NT2/D1 (cell line): ENCODE measurements around the gene AQP1.

ENCODE experiments used
- DNase-seq: peaks from one replicate; pipeline ENCODE4 v3.0.0-alpha.2; 2011; ENCODE audit warnings: low read depth, low spot score
- H3K27me3 ChIP-seq: 2 replicates; pipeline ENCODE4 v1.6.0; 2011; ENCODE audit warnings: mild to moderate bottlenecking; ENCODE audit not compliant: insufficient read length, insufficient read depth
- H3K36me3 ChIP-seq: 2 replicates; pipeline ENCODE4 v1.6.1; 2011; ENCODE audit warnings: mild to moderate bottlenecking, low read length, mixed read lengths; ENCODE audit not compliant: insufficient read depth, insufficient read length
- H3K4me1 ChIP-seq: 2 replicates; pipeline ENCODE4 v1.5.1; 2011; ENCODE audit not compliant: insufficient read depth, insufficient read length
- H3K4me3 ChIP-seq: 2 replicates; pipeline ENCODE4 v1.5.1; 2011; ENCODE audit warnings: low read depth; ENCODE audit not compliant: insufficient read length
- H3K9ac ChIP-seq: 2 replicates; pipeline ENCODE4 v1.6.0; 2011; ENCODE audit warnings: low read depth; ENCODE audit not compliant: insufficient read length
- H3K9me3 ChIP-seq: 2 replicates; pipeline ENCODE4 v1.5.1; 2011; ENCODE audit warnings: mild to moderate bottlenecking, low read length; ENCODE audit not compliant: insufficient read depth
- SUZ12 ChIP-seq: IDR thresholded peaks from 2 replicates; pipeline ENCODE4 v1.6.1; 2011; ENCODE audit not compliant: insufficient read length, insufficient read depth; ENCODE audit errors: extremely low read depth
- YY1 ChIP-seq: IDR thresholded peaks from 2 replicates; pipeline ENCODE4 v1.6.1; 2011; ENCODE audit not compliant: insufficient read length, insufficient read depth
- ZNF274 ChIP-seq: IDR thresholded peaks from 2 replicates; pipeline ENCODE4 v1.6.1; 2011; ENCODE audit warnings: mild to moderate bottlenecking, low read depth, low read length

Gene AQP1

DNA sequence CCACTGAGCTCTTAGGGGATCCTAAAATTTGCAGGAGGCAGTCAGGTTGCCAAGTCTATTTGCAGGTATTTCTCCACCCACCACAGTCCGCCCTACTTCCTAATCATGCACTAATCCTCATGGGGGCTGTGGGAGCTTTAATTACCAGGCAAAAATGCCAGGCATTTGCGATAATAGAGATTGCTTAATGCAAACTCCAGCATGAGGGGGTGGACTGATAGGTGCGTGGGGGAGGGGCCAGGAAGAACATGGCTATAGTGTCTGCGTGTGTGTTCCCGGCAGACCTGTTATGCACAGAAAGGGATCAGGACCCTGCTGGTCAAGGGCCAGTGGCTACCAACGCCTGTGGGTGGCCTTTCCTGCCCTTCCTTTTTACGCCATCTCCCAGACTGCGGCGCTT is 15.6 kb upstream of the AQP1 start:
- no peak for DNase-seq
- H3K36me3 ChIP-seq, result no peaks in the 10 kb centered on the region
- no peak overlapping the region for H3K9ac ChIP-seq
- 0 out of 2 replicates have a peak, but pooled peaks cover 2% of the 10 kb centered on the region for H3K9me3 ChIP-seq
- no peak overlapping the region for H3K4me3 ChIP-seq
- TF ChIP-seq SUZ12, result no peak
- no peak for TF ChIP-seq YY1
- TF ChIP-seq ZNF274, result no peak
- peaks cover under 1% of the 10 kb centered on the region for H3K27me3 ChIP-seq
- H3K4me1 ChIP-seq, result peaks cover 12% of the 10 kb centered on the region

DNA sequence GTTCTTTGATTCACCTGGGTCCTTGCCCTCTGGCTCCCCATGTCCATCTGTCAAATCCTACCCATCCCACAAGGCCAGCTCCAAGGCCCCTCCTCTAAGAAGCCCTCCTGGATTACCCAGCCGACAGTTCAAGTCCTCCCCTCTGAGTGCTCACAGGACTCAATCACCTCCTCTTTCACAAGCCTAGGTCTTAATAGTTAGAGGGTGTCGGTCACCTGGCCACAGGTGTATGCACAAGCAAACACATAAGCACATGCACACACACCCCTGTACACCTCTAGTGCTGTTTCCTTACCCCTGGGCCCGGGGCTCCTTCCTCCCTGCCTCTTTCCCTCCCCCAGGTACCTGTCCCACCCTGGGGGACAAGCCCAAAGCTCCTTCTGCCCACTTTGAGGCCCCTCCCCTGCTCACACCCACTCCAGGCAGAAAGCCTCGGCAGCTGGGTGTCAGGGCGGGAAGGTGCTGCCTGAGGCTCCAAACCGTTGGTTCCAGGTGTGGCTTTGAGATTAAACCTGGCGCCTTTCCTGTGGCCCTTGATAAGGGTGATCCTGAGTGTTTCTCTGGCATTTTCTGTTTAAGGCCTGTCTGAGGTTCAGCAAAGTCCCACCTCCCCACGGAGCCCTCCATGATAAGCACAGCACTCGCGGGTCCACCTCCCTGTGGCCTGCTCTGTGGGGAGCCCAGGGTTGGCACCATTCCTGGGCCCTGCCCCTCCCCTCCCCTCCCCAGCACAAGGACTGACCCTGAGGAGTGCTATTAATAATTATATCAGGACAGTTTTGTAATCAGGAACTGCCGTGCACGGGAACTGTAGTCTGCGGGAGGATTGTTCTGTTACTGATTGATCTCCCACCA is 14.6 kb upstream of the AQP1 start:
- H3K4me1 ChIP-seq, result peaks cover 12% of the 10 kb centered on the region
- DNase-seq, result no peak
- H3K27me3 ChIP-seq, result peaks cover 2% of the 10 kb centered on the region
- H3K4me3 ChIP-seq, result no peak overlapping the region
- no peaks in the 10 kb centered on the region for H3K36me3 ChIP-seq
- no peak overlapping the region for H3K9ac ChIP-seq
- no peaks in the 10 kb centered on the region for H3K9me3 ChIP-seq
- TF ChIP-seq YY1 (no peak), ZNF274 (no peak), SUZ12 (no peak)

DNA sequence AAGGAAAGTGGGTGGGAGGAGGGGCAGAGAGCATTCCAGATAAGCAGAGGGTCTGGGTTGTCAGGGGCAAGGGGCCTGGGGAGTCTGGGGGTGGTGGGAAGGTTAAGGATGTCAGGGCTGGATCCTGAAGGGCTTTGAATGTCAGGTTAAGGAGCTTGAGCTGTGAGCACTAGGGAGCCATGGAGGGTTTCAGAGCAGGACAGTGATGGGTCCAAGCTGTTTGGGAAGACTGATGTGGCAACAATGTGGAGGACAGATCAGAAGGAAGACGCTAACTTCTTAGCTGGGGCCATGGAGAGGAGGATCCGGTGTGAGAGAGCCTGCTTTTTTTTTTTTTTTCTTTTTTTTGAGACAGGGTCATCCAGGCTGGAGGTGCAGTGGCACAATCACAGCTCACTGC is 13.9 kb upstream of the AQP1 start:
- Histone ChIP-seq H3K27me3 (peaks cover 2% of the 10 kb centered on the region), H3K9me3 (no peaks in the 10 kb centered on the region), H3K36me3 (no peaks in the 10 kb centered on the region), H3K9ac (no peak overlapping the region), H3K4me1 (peaks cover 16% of the 10 kb centered on the region), H3K4me3 (no peak overlapping the region)
- TF ChIP-seq YY1 (no peak), SUZ12 (no peak), ZNF274 (no peak)
- no peak for DNase-seq

DNA sequence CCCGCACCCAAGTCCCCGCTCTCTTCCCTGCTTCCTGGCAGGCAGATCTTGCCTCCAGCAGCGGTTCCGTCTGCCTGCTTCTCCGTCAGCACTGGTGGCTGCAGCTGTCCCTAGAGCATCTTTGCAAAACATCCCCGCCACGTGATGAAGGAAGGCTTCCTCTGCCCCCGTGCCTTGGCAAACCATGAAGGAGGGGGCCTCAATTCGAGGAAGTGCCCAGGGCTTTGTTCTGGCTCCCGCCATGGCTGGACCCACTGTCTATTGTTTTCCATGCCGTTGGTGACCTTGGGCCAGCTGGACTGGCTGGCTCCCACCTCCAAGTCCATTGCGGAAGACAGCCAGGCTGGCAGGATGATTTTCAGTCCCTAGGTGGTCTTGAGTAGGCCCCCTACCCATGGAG is 13.2 kb upstream of the AQP1 start:
- H3K4me3 ChIP-seq, result no peak overlapping the region
- no peaks in the 10 kb centered on the region for H3K36me3 ChIP-seq
- peaks cover 16% of the 10 kb centered on the region for H3K4me1 ChIP-seq
- H3K27me3 ChIP-seq, result peaks cover 6% of the 10 kb centered on the region
- no peak overlapping the region for H3K9ac ChIP-seq
- DNase-seq, result no peak
- H3K9me3 ChIP-seq, result no peaks in the 10 kb centered on the region
- TF ChIP-seq ZNF274 (no peak), YY1 (no peak)

DNA sequence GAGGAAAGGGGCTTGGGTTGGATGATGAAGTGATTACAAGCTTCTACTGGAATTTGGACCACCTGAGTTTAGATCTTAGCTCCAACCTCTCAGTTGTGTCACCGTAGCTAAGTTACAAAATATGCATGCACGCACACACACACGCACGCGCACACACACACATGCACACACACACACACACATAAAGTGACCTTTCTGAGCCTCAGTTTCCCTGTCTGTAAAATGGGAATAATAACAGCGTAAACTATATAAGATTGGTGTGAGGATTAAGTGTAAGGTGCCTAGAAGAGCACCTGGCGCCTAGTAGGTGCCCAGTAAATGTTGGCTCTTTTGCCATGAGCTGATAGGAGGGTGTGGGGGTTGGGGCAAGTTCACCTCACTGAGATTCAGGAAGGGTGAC is 12.6 kb upstream of the AQP1 start:
- Histone ChIP-seq H3K27me3 (peaks cover 6% of the 10 kb centered on the region), H3K4me3 (no peak overlapping the region), H3K9ac (no peak overlapping the region), H3K9me3 (no peaks in the 10 kb centered on the region), H3K4me1 (peaks cover 16% of the 10 kb centered on the region), H3K36me3 (no peaks in the 10 kb centered on the region)
- no peak for DNase-seq
- TF ChIP-seq SUZ12 (no peak), YY1 (no peak), ZNF274 (no peak)

DNA sequence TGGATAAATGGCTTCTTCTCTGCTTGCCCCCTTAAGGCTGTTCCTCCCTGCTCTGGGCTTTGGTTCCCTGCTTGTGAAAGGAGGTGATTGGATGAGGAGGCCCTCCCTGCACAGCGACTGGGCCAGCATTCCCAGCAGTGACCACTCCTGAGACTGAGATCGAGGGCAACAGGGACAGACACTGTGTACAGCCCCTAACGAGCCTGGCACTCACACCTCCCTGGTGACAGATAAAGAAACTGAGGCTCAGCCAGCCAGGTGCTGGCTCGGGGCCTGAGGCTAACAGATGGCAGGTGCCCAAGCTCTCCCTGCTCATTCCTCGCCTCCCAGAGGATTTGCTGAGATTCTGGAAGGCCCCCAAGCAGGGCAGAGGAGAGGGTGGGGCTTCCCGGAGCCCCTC is 12.0 kb upstream of the AQP1 start:
- Histone ChIP-seq H3K9ac (no peak overlapping the region), H3K4me1 (peaks cover 16% of the 10 kb centered on the region), H3K9me3 (no peaks in the 10 kb centered on the region), H3K36me3 (no peaks in the 10 kb centered on the region), H3K4me3 (no peak overlapping the region), H3K27me3 (peaks cover 6% of the 10 kb centered on the region)
- TF ChIP-seq ZNF274, result no peak
- no peak for TF ChIP-seq SUZ12
- no peak for TF ChIP-seq YY1
- DNase-seq, result no peak

DNA sequence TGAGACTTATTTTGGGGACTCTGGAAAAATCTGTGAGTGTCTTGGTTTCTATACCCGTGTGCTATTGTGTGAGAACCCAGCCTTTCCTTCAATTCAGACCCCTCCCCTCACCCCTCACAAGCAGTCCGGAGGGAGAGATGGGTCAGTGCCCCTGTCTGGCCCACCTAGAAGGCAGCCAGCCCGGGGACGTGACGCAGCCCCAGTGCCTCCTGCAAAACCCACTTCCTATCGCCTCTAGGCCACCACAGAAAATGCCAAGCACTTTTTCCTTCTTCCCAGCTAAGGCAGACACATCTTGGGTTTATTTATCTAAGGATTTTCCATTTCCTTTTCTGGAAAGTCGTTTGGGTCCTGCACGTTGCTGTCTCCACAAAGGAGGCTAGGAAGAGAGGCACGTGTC is 11.6 kb upstream of the AQP1 start:
- no peaks in the 10 kb centered on the region for H3K9me3 ChIP-seq
- DNase-seq, result no peak
- H3K4me1 ChIP-seq, result peaks cover 16% of the 10 kb centered on the region
- H3K36me3 ChIP-seq, result no peaks in the 10 kb centered on the region
- peaks cover 6% of the 10 kb centered on the region for H3K27me3 ChIP-seq
- H3K4me3 ChIP-seq, result no peak overlapping the region
- no peak for TF ChIP-seq SUZ12
- TF ChIP-seq ZNF274, result no peak
- no peak for TF ChIP-seq YY1
- H3K9ac ChIP-seq, result no peak overlapping the region
